ENCODE results near the gene PKD1L1.

The PKD1L1 gene

GRCh38 chr7:47782022-47782421 is 166.2 kb downstream of the PKD1L1 start:
- ChIA-PET CTCF (no interaction called here), POLR2A (no interaction called here)
- Histone ChIP-seq H3K27ac (ENCODE audit: extremely low read depth, low read depth, low read length) (no peak overlapping the region), H3K4me3 (ENCODE audit: low read depth, low read length) (no peak overlapping the region), H3K4me1 (ENCODE audit: control insufficient read depth, insufficient read depth, low read length) (peaks cover 12% of the 10 kb centered on the region), H3K36me3 (ENCODE audit: control insufficient read depth in 2 of 2, insufficient read depth in 1 of 2, low read length in 2 of 2) (no peaks in the 10 kb centered on the region), H3K9me3 (ENCODE audit: control insufficient read depth, insufficient read depth, low read depth, low read length) (no peaks in the 10 kb centered on the region)
- TF ChIP-seq KLF16 (tag by site-specific recombination; IDR thresholded peaks at IDR 0.05) = no peak
- TF ChIP-seq ZNF660 (tag by site-specific recombination; IDR thresholded peaks at IDR 0.05) = no peak
- TF ChIP-seq ZNF274 (IDR thresholded peaks at IDR 0.05; ENCODE audit: low read length) = no peak
- TF ChIP-seq ZNF274 (tag by site-specific recombination; IDR thresholded peaks at IDR 0.05; ENCODE audit: borderline replicate concordance) = no peak
- TF ChIP-seq ZNF175 (tag by site-specific recombination; IDR thresholded peaks at IDR 0.05) = no peak
- TF ChIP-seq ZNF184 (tag by site-specific recombination; IDR thresholded peaks at IDR 0.05) = no peak
- no peak for TF ChIP-seq ZNF776 (tag by site-specific recombination; IDR thresholded peaks at IDR 0.05; ENCODE audit: borderline replicate concordance)
- no peak for TF ChIP-seq KLF10 (tag by site-specific recombination; IDR thresholded peaks at IDR 0.05)
- TF ChIP-seq BCL11B (tag by site-specific recombination; IDR thresholded peaks at IDR 0.05; ENCODE audit: low read depth) = no peak
- TF ChIP-seq ZNF830 (tag by site-specific recombination; IDR thresholded peaks at IDR 0.05; ENCODE audit: low read depth) = no peak
- no peak for TF ChIP-seq ZNF544 (tag by site-specific recombination; IDR thresholded peaks at IDR 0.05)

- no peaks in the 10 kb centered on the region for H3K36me3 ChIP-seq (ENCODE audit: control insufficient read depth in 2 of 2, insufficient read depth in 1 of 2, low read length in 2 of 2)
- no peak overlapping the region for H3K27ac ChIP-seq (ENCODE audit: extremely low read depth, low read depth, low read length)
- no peaks in the 10 kb centered on the region for H3K9me3 ChIP-seq (ENCODE audit: control insufficient read depth, insufficient read depth, low read depth, low read length)
- TF ChIP-seq ZNF426 (tag by site-specific recombination; IDR thresholded peaks at IDR 0.05) = no peak
- no peak for TF ChIP-seq HOXD13 (CRISPR knock-in tag; IDR thresholded peaks at IDR 0.05; ENCODE audit: borderline replicate concordance)
- TF ChIP-seq ZBTB8A (tag by site-specific recombination; IDR thresholded peaks at IDR 0.05) = no peak
- TF ChIP-seq ZNF223 (tag by site-specific recombination; IDR thresholded peaks at IDR 0.05) = no peak
- no peak for TF ChIP-seq ZNF394 (tag by site-specific recombination; IDR thresholded peaks at IDR 0.05; ENCODE audit: borderline replicate concordance)
- TF ChIP-seq ZNF792 (tag by site-specific recombination; IDR thresholded peaks at IDR 0.05) = no peak
- TF ChIP-seq ZNF658 (tag by site-specific recombination; IDR thresholded peaks at IDR 0.05) = no peak
- no peak for TF ChIP-seq KLF7 (tag by site-specific recombination; IDR thresholded peaks at IDR 0.05; ENCODE audit: borderline replicate concordance)
- TF ChIP-seq SETDB1 (IDR thresholded peaks at IDR 0.05; ENCODE audit: insufficient read length, low read length) = no peak
- TF ChIP-seq ZNF423 (tag by site-specific recombination; IDR thresholded peaks at IDR 0.05) = no peak
- TF ChIP-seq SALL2 (tag by site-specific recombination; IDR thresholded peaks at IDR 0.05; ENCODE audit: borderline replicate concordance) = no peak
- TF ChIP-seq ZNF521 (tag by site-specific recombination; IDR thresholded peaks at IDR 0.05) = no peak
- no peak for TF ChIP-seq ZNF416 (tag by site-specific recombination; IDR thresholded peaks at IDR 0.05)
- TF ChIP-seq FEZF1 (tag by site-specific recombination; IDR thresholded peaks at IDR 0.05) = no peak
- TF ChIP-seq ZNF776 (tag by site-specific recombination; IDR thresholded peaks at IDR 0.05; ENCODE audit: borderline replicate concordance) = no peak
- TF ChIP-seq ZNF133 (tag by site-specific recombination; IDR thresholded peaks at IDR 0.05) = no peak
- no peak for TF ChIP-seq GLIS1 (tag by site-specific recombination; IDR thresholded peaks at IDR 0.05)
- no peak for TF ChIP-seq ZNF174 (tag by site-specific recombination; IDR thresholded peaks at IDR 0.05)
- POLR2A ChIA-PET = no interaction called here
- peaks cover 6% of the 10 kb centered on the region for H3K4me1 ChIP-seq (ENCODE audit: control insufficient read depth, insufficient read depth, low read length)
- CTCF ChIA-PET = interaction anchor here (0.7 kb wide), 1 partner anchor 27 kb away, joined by 3 read pairs; no protein-coding TSS in a partner anchor
- H3K4me3 ChIP-seq (ENCODE audit: low read depth, low read length) = no peak overlapping the region
These were observed 167.7 kb downstream of the PKD1L1 start for GRCh38 chr7:47780555-47780954.

All from HEK293 (cell line).